Right hindlimb (tissue), 1 donor: ENCODE measurements around the gene DRD5.
"Not testable (repeated sequence)": the region's sequence is repeated elsewhere in the genome, so short reads cannot be mapped to it uniquely, and the experiment has no call there.

Source experiments
- DNase-seq: peaks from one replicate; pipeline ENCODE4 v3.0.0-alpha.2; 2018

The DRD5 gene

GRCh38 chr4:9781343-9782135, at the start of gene DRD5:
TSS of gene DRD5 (plus strand) at chr4:9781634. CDS start at chr4:9782030, 396 bp downstream.
- DNase-seq: peak; percentile 36

DNA sequence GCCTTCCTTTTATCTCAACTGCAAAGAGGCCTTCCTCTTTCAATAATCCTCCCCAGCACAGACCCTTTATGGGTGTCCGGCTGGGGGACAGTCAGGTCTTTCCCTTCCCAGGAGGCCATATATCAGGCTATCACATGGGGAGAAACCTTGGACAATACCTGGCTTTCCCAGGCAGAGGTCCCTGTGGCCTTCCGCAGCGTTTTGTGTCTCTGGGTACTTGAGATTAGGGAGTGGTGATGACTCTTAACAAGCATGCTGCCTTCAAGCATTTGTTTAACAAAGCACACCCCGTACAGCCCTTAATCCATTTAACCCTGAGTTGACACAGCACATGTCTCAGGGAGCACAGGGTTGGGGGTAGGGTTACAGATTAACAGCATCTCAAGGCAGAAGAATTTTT, 49.2 kb upstream of the DRD5 start:
- DNase-seq: not testable (repeated sequence)

- DNase-seq: no peak
Measured at GRCh38 chr4:9735515-9735914, 45.9 kb upstream of the DRD5 start.

GRCh38 chr4:9737280-9737679, 44.2 kb upstream of the DRD5 start:
- DNase-seq: not testable (repeated sequence)

DNA sequence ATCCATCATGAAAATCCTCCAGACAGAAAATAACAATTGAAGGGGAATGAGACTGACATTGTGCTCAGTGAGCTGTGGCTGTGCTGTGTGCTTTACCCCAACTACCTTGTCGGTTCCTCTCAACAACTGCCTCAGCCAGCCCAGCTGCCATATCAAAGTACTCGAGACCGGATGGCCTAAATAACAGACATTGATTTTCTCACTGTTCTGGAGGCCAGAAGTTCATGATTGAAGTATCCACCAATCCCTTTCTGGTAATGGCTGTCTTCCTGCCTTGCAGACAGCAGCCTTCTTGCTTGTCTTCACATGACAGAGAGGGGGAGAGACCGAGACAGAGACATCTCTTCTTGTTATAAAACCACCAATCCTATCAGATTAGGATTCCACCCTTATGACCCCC, 37.6 kb upstream of the DRD5 start:
- not testable (repeated sequence) for DNase-seq

GRCh38 chr4:9745782-9746181, 35.7 kb upstream of the DRD5 start:
- DNase-seq: no peak

- no peak for DNase-seq
Measured at GRCh38 chr4:9758641-9759317, 22.7 kb upstream of the DRD5 start.

- DNase-seq: peak; percentile 82
Measured at GRCh38 chr4:9762823-9763475, 18.5 kb upstream of the DRD5 start.

DNA sequence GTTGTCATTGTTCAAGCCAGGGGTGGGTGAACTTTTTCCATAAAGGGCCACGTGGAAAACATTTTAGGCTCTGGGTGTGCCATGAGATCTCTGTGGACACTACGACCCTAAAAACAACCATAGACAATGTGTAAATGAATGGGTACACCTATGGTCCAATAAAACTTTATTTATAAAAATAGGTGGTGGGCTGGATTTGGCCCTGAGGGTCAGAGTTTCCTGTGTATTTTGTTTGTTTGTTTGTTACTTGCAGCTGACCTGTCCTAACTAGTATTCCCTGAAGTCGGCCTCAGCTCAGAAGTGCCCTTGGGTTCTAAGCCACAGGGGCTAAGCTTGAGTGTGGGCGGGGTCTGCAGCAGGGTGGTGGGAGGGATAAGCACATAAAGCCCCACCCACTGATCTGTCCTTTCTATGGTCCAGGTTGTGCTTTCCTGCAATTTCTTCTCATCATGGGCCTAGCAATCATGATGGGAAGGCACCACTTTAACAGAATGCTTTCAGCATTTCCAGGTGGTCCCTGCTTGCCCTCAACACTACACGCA, 17.2 kb upstream of the DRD5 start:
- DNase-seq: no peak

DNA sequence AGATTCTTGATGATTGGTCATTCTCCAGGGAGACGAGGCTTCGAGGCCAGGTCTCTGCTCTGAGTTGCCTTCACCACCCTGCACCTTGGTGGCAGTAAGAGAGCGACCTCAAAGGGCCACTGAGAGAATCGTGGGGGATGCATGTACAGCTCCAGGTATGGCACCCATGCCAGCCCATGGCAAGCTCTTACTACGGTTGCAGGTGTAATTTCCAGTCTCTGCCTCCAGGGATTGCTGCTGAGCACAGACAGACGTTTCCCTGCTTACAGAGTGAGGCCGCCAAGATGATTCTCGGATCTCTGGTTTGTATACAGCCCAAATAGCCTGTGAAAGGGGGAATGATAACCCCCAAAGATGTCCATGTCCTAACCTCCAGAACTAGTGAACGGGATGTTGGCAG, 16.3 kb upstream of the DRD5 start:
- DNase-seq: no peak

DNA sequence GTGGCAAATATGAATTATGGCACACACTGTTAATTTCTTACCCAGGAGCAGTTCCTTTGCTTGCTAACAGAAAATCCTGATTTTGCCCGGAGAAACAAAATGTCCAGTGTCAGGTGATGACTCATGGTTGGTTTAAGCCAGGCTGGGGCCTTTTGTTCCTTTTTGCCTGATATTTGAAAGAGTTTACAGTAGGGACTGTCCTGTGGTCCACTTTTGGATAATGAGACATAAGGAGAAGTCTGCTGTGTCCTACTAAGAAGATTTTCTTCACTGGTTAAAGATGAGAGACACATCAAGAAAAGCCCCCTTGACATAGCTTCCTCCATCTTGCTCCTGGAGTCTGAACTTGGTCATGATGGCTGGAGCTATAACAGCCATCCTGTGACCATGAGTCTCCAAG, 12.1 kb upstream of the DRD5 start:
- DNase-seq: no peak

- no peak for DNase-seq
Measured at GRCh38 chr4:9771034-9771433, 10.4 kb upstream of the DRD5 start.

DNA sequence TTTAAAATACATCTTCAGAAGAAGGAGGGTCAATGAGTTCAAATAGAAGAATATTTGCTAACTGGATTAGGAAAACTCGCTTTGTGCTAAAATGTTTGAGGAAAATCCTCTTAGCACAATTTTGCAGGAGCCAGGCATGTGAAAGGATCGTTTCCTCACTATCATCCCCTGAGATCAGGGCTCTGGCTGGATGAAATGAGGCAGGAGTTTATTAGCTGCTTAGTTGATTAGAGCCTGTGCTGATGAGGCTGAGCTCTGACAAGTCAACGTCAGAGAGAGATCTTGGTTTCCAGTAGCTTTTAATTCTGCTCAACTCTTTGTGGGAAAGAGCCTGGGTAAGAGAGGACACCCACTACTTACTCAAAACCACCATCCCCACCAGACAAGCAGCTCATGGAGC, 8.0 kb upstream of the DRD5 start:
- no peak for DNase-seq

GRCh38 chr4:9782136-9782436, 652 bp downstream of the DRD5 start:
- DNase-seq: no peak

GRCh38 chr4:9785891-9786290, 4.5 kb downstream of the DRD5 start:
- not testable (repeated sequence) for DNase-seq

DNA sequence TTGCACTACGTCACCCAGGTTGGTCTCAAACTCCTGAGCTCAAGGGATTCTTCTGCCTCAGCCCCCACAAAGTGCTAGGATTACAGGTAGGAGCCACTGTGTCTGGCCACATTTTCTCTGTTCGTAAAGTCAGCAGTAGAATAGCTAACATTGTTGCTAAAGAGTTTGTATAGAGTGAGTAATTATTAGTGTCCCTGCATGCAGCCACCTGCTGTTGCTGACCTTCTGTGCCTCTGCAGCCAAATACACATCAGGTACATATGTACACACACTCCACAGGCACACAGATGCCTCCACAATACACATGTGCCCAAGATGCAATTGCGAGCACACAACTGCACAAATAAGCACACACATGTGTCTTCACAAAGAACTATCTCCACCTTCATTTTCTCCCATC, 10.9 kb downstream of the DRD5 start:
- no peak for DNase-seq

DNA sequence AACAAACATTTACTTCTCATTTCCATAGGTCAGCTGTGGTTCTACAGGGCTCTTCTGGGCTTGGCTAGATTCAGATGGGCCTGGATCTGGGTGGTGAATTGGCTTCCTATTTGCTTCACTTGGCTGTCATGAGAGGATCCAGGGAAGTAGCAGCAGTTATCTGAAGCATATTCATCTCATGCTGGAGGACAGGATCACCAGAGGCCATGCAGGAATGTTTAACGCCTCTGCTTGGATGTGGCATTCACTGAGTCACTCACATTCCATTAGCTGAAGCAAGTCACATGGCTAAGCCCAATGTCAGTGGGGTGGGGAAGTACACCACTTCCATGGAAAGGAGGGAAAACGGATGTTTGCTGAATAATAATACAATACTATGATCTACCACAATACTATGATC, 15.2 kb downstream of the DRD5 start:
- DNase-seq: not testable (repeated sequence)

DNA sequence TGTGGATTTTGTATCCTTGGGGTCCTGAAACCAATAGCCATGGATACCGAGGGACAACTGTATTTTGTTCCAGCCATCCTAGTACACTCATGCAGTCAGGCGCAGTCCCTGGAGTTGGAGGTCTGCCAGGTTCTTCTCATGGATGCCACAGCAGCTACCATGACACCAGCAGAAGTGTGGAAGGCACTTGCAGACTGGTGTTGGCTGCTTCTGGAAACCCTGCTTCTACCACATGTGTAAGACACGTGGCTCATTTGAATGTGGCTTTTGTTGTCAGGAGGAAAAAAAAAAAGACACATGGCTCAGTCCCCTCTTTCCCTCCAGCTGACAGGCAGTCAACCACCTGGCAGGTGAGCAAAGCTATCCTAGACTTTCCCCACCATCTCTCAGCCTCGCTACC, 19.4 kb downstream of the DRD5 start:
- DNase-seq: no peak

DNA sequence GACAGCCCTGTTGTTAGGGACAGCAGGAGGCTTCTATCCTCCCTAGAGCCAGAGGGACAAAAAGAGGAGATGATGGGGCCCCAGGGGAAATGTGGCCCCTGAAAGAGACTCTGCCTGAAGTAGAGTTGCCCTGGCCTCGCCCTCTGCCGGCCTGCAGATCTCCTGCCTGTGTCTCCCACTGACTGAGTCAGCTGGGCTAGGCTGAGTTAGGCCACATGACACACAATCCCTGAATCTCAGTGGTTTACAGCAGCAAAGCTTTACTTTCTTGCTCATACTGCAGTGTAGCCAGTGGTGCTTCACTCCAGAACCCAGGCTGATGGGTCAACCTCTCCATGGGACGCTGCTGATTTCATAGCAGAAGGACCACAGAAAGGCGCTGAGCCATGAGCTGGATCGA, 23.5 kb downstream of the DRD5 start:
- DNase-seq: no peak

DNA sequence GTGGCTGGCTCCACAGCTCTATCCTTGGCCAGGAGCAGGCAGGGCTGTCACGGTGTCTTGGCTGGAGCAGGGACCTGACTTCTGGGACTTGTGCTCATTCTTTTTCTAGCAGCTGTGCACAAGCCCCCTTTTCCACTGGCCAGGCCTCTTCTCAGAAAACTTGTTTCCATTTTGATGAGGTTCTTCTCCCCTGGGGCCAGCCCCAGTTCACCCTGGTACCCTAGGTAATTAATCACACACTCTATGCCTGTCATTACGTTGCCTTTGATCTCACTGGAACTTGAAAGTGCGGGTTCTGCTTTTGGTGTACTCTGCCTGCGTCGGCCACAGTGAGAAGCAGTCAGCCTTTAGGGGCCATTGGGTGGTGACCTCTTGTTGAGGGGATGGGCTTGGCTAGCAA, 26.6 kb downstream of the DRD5 start:
- DNase-seq: no peak

DNA sequence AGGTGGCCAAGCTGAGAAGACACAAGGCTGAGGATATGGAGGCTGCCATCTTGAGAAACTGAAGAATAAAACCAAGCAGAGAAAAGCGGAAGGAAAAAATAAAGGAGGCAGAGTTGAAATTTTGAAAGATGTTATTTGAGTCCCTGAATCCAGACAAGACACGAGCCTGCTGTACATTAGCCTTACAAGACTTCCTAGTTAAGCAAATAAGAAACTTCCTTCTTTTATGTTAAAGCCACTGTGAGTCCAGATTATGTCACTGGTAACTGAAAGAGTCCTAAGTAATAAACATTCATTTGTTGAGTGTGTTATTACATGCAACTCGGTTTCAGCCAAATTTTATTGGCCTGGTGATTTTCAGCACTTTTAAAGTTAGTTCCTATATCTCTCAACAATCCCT, 30.4 kb downstream of the DRD5 start:
- no peak for DNase-seq

- no peak for DNase-seq
Measured at GRCh38 chr4:9812501-9813340, 31.3 kb downstream of the DRD5 start.

DNA sequence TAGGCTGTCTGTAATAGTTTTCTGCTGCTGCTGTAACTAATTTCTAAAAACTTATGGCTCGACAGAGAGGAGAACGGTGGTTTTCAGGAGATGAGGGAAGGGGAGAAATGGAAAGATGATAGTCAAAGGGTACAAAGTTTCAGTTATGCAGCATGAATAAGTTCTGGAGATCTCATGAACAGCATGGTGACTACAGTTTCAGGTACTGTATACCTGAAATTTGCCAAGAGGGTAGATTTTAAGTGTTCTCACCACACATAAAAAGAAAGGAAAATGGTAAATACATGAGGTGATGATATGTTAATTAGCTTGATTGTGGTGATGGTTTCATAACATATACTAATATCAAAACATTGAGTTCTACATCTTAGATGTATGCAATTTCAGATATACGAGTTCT, 34.9 kb downstream of the DRD5 start:
- no peak for DNase-seq
